Caco-2 (cell line): Measurements from ENCODE around the gene KIF16B. TPM values are rescaled to one million over a fixed set of nuclear protein-coding genes. Genes with fewer than 3 reads are reported as not detected.
A peak's percentile ranks its signal among the peaks of the same experiment; 100 is the strongest.

Experiments
- BruUV-seq: library from RNA; stranded (reverse); fragments of 400-500 nt; replicated peaks from 2 replicates; lab custom pipeline; 2021; lab: Mats Ljungman, UMichigan
- CTCF ChIA-PET: fragments of 300-600 bp; sonication (Branson Sonifier 250); formaldehyde crosslinking; loops from one replicate; lab custom pipeline; 2022; ENCODE audit warnings: antibody characterized with exemption; lab: Charles Lee
- POLR2A ChIA-PET: fragments of 300-600 bp; sonication (Branson Sonifier 250); formaldehyde crosslinking; loops from one replicate; lab custom pipeline; 2022; ENCODE audit warnings: antibody characterized with exemption; lab: Charles Lee
- DNase-seq, 2 experiments: peaks; one replicate each; pipeline versions ENCODE4 v3.0.0 to v3.0.0-alpha.2; 2020 to 2022
- H3K27me3 ChIP-seq: replicated peaks from 2 replicates; pipeline ENCODE4 v1.6.0; 2011; ENCODE audit warnings: low read length; ENCODE audit not compliant: control insufficient read depth, insufficient read depth
- H3K36me3 ChIP-seq: 2 replicates; pipeline ENCODE4 v1.5.1; 2011; ENCODE audit warnings: low read length; ENCODE audit not compliant: control insufficient read depth, insufficient read depth
- H3K4me1 ChIP-seq: fragments of 250-450 bp; sonication (Bioruptor Pico); 2 replicates; pipeline ENCODE4 v1.5.1; 2020; ENCODE audit warnings: mild to moderate bottlenecking
- H3K4me3 ChIP-seq: 2 replicates; pipeline ENCODE4 v1.5.1; 2011; ENCODE audit warnings: low read depth, mild to moderate bottlenecking, control low read depth, low read length
- H3K9me3 ChIP-seq: fragments of 250-450 bp; sonication (Bioruptor Pico); 2 replicates; pipeline ENCODE4 v1.5.1; 2020; ENCODE audit warnings: mild to moderate bottlenecking, moderate library complexity
- H3K27ac Mint-ChIP-seq: one replicate; pipeline ENCODE4 v1.8.0; 2022; ENCODE audit warnings: mixed read lengths; ENCODE audit not compliant: unreplicated experiment
- H3K27me3 Mint-ChIP-seq: one replicate; pipeline ENCODE4 v1.8.0; 2022; ENCODE audit warnings: mixed read lengths; ENCODE audit not compliant: insufficient read depth, unreplicated experiment
- H3K36me3 Mint-ChIP-seq: one replicate; pipeline ENCODE4 v1.8.0; 2022; ENCODE audit warnings: mild to moderate bottlenecking, mixed read lengths; ENCODE audit not compliant: insufficient read depth, unreplicated experiment
- H3K4me1 Mint-ChIP-seq: one replicate; pipeline ENCODE4 v1.8.0; 2022; ENCODE audit warnings: low read depth, mixed read lengths; ENCODE audit not compliant: unreplicated experiment
- H3K4me3 Mint-ChIP-seq: one replicate; pipeline ENCODE4 v1.8.0; 2022; ENCODE audit warnings: mild to moderate bottlenecking, moderate library complexity, mixed read lengths; ENCODE audit not compliant: unreplicated experiment
- H3K9me3 Mint-ChIP-seq: one replicate; pipeline ENCODE4 v1.8.0; 2022; ENCODE audit warnings: mixed read lengths; ENCODE audit not compliant: unreplicated experiment
- CTCF ChIP-seq, 2 experiments: fragments of 200-600 bp in 1 of 2; IDR thresholded peaks; 1 replicate in 1 of 2; 2 replicates in 1 of 2; pipeline versions ENCODE4 v1.5.1 to v1.8.0; 2011 to 2022; ENCODE audit warnings: antibody characterized with exemption in 1 of 2, control low read depth in 1 of 2, inconsistent platforms in 1 of 2, low read depth in 1 of 2, low read length in 1 of 2, mild to moderate bottlenecking in 1 of 2, moderate library complexity in 1 of 2; ENCODE audit not compliant: insufficient read depth in 1 of 2, severe bottlenecking in 1 of 2, unreplicated experiment in 1 of 2
- intact Hi-C: fragments of 100-400 bp; cut with micrococcal nuclease; formaldehyde crosslinking; loops from one replicate; pipeline ENCODE4 v1.10.0; 2022; ENCODE audit not compliant: unreplicated experiment
- total RNA-seq: library from RNA; stranded (reverse); gene quantifications from 2 replicates; pipeline ENCODE4 v1.2.3, GENCODE V29; 2022

The KIF16B gene
- total RNA-seq, 1 experiment from 2014 or later: 11.3 TPM

GRCh38 chr20:16418616-16419015, 154.6 kb downstream of the KIF16B start:
- CTCF ChIA-PET: no interaction called here
- Mint-ChIP-seq H3K27me3 (no peaks in the 10 kb centered on the region), H3K36me3 (peaks cover 1% of the 10 kb centered on the region), H3K4me3 (no peak overlapping the region), H3K4me1 (peaks cover 26% of the 10 kb centered on the region), H3K27ac (no peak overlapping the region), H3K9me3 (peaks cover 11% of the 10 kb centered on the region)
- intact Hi-C loops: no loop called here
- BruUV-seq: no TSS peak
- DNase-seq: no peak
- TF ChIP-seq CTCF (IDR thresholded peaks at IDR 0.05; ENCODE audit: insufficient read depth in 1 of 2, low read depth in 1 of 2, low read length in 1 of 2, severe bottlenecking in 1 of 2, unreplicated experiment in 1 of 2): no peak
- Histone ChIP-seq H3K4me1 (peaks cover 49% of the 10 kb centered on the region), H3K36me3 (no peaks in the 10 kb centered on the region), H3K4me3 (no peak overlapping the region), H3K27me3 (no peaks in the 10 kb centered on the region), H3K9me3 (no peaks in the 10 kb centered on the region)
- POLR2A ChIA-PET: interaction anchor here (0.7 kb wide), 1 partner anchor 149 kb away, joined by 3 read pairs; no protein-coding TSS in a partner anchor

GRCh38 chr20:16417001-16417400, 156.2 kb downstream of the KIF16B start:
- Histone ChIP-seq H3K27me3 (no peaks in the 10 kb centered on the region), H3K4me3 (no peak overlapping the region), H3K9me3 (peaks cover 4% of the 10 kb centered on the region; the same call in 1 of the 2 replicates), H3K36me3 (no peaks in the 10 kb centered on the region), H3K4me1 (peaks cover 49% of the 10 kb centered on the region)
- Mint-ChIP-seq H3K27me3 (no peaks in the 10 kb centered on the region), H3K4me1 (peaks cover 26% of the 10 kb centered on the region), H3K36me3 (peaks cover 3% of the 10 kb centered on the region), H3K4me3 (peak overlapping the region; percentile 57), H3K9me3 (peaks cover 17% of the 10 kb centered on the region), H3K27ac (peak overlapping the region; percentile 20)
- POLR2A ChIA-PET: interaction anchor here (0.5 kb wide), 1 partner anchor 59 kb away, joined by 3 read pairs; no protein-coding TSS in a partner anchor
- intact Hi-C loops: loop anchor here (1.0 to 2.0 kb wide), 2 partner anchors 10 to 60 kb away; no protein-coding TSS in a partner anchor
- CTCF ChIA-PET: no interaction called here
- DNase-seq: peak; percentile 67 to 77
- BruUV-seq: no TSS peak
- TF ChIP-seq CTCF (IDR thresholded peaks at IDR 0.05; ENCODE audit: insufficient read depth in 1 of 2, low read depth in 1 of 2, low read length in 1 of 2, severe bottlenecking in 1 of 2, unreplicated experiment in 1 of 2): no peak

- intact Hi-C loops: loop anchor here (2.0 kb wide), 1 partner anchor 61 kb away; no protein-coding TSS in a partner anchor
- H3K9me3 ChIP-seq: peaks cover 20% of the 10 kb centered on the region; the same call in 1 of the 2 replicates
- no peak for TF ChIP-seq CTCF (IDR thresholded peaks at IDR 0.05; ENCODE audit: insufficient read depth in 1 of 2, low read depth in 1 of 2, low read length in 1 of 2, severe bottlenecking in 1 of 2, unreplicated experiment in 1 of 2)
- H3K4me1 Mint-ChIP-seq: peaks cover 26% of the 10 kb centered on the region
- ChIA-PET POLR2A (no interaction called here), CTCF (no interaction called here)
- no peaks in the 10 kb centered on the region for H3K36me3 ChIP-seq
- H3K4me3 Mint-ChIP-seq: no peak overlapping the region
- H3K4me3 ChIP-seq: no peak overlapping the region
- peaks cover 49% of the 10 kb centered on the region for H3K4me1 ChIP-seq
- H3K9me3 Mint-ChIP-seq: peaks cover 25% of the 10 kb centered on the region
- BruUV-seq: no TSS peak
- peaks cover 11% of the 10 kb centered on the region for H3K36me3 Mint-ChIP-seq
- no peak for DNase-seq
- peak overlapping the region; percentile 20 for H3K27ac Mint-ChIP-seq
- no peaks in the 10 kb centered on the region for H3K27me3 Mint-ChIP-seq
- H3K27me3 ChIP-seq: no peaks in the 10 kb centered on the region
Measured at GRCh38 chr20:16415071-16416053, 157.9 kb downstream of the KIF16B start.
